Muscle of arm (tissue), 12 donors: ENCODE data around the gene MS4A8. TPM values are rescaled to one million over a fixed set of nuclear protein-coding genes. Genes with fewer than 3 reads are reported as not detected.
A peak's percentile ranks its signal among the peaks of the same experiment; 100 is the strongest.
"Not testable (repeated sequence)": the region's sequence is repeated elsewhere in the genome, so short reads cannot be mapped to it uniquely, and the experiment has no call there.

ENCODE experiments used
- DNase-seq: peaks from one replicate; pipeline ENCODE4 v3.0.0-alpha.2; 2013
- polyA plus RNA-seq, 12 donors: library from polyadenylated mRNA; unstranded; fragments of 120-200 nt; gene quantifications; one replicate each; pipeline ENCODE4 v1.2.1, GENCODE V29; 2013; ENCODE audit not compliant: insufficient read length in 12 of 12

Gene MS4A8
- polyA plus RNA-seq, 12 donors = 3.6 to 12.1 (median 5.7) TPM; not detected in 2

GRCh38 chr11:60720460-60720859 lies 21.0 kb downstream of the MS4A8 start:
- DNase-seq = no peak

GRCh38 chr11:60724420-60724819 lies 25.0 kb downstream of the MS4A8 start, which contains the start of gene MS4A18:
Gene MS4A18 (plus strand): TSS chr11:60724720.
- DNase-seq = no peak

GRCh38 chr11:60725592-60725991 lies 26.2 kb downstream of the MS4A8 start:
- no peak for DNase-seq

GRCh38 chr11:60731586-60731985 lies 32.2 kb downstream of the MS4A8 start:
- DNase-seq = no peak

- no peak for DNase-seq
These were observed 34.9 kb downstream of the MS4A8 start for GRCh38 chr11:60734279-60734678.

GRCh38 chr11:60739114-60739513 lies 39.7 kb downstream of the MS4A8 start:
- DNase-seq = no peak

GRCh38 chr11:60740573-60740972 lies 41.2 kb downstream of the MS4A8 start:
- DNase-seq = no peak

- DNase-seq = no peak
These were observed 42.0 kb downstream of the MS4A8 start for GRCh38 chr11:60741421-60741820.

- no peak for DNase-seq
These were observed 43.6 kb downstream of the MS4A8 start for GRCh38 chr11:60743058-60743457.

GRCh38 chr11:60744114-60744513 lies 44.7 kb downstream of the MS4A8 start:
- no peak for DNase-seq

- no peak for DNase-seq
These were observed 48.0 kb downstream of the MS4A8 start for GRCh38 chr11:60747359-60747873.

GRCh38 chr11:60748225-60748624 lies 48.8 kb downstream of the MS4A8 start:
- DNase-seq = no peak

GRCh38 chr11:60748821-60749220 lies 49.4 kb downstream of the MS4A8 start:
- DNase-seq = no peak

GRCh38 chr11:60750911-60751310 lies 51.5 kb downstream of the MS4A8 start:
- no peak for DNase-seq

- DNase-seq = no peak
These were observed 53.9 kb downstream of the MS4A8 start for GRCh38 chr11:60753309-60753708.

GRCh38 chr11:60754887-60755286 lies 55.5 kb downstream of the MS4A8 start:
- DNase-seq = no peak

GRCh38 chr11:60756307-60757032 lies 57.1 kb downstream of the MS4A8 start, which contains the start of gene MS4A15:
Gene MS4A15 (plus strand): TSS chr11:60756867. CDS start chr11:60763734, 6,867 bp downstream.
- no peak for DNase-seq

- no peak for DNase-seq
These were observed 57.9 kb downstream of the MS4A8 start for GRCh38 chr11:60757231-60757800.

- DNase-seq = not testable (repeated sequence)
These were observed 59.3 kb downstream of the MS4A8 start for GRCh38 chr11:60758671-60759070.

- DNase-seq = not testable (repeated sequence)
These were observed 60.2 kb downstream of the MS4A8 start for GRCh38 chr11:60759438-60760225.

- peak; percentile 36 for DNase-seq
These were observed 62.2 kb downstream of the MS4A8 start for GRCh38 chr11:60761436-60762190.
